ENCODE data around the gene ANOS1.

ANOS1 gene

DNA sequence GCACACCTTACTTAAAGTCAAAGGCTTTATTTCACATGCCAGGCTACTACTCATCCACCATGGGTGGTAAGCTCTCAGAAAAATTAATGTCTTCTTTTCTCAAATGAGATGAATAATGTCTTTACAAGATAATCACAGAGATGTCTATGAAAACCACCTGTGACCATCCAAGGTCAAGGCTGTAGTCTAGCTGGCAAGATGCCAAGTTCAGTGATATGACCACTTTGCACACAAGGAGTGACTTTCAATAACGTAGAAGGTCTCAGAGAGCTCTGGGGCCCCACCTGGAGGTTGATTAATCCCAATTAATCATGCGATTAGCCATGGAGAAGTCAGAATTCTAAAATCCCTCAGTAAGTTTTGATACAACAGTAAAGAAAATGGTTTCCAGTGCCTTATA, 20.5 kb downstream of the ANOS1 start:
- no peak for DNase-seq

DNA sequence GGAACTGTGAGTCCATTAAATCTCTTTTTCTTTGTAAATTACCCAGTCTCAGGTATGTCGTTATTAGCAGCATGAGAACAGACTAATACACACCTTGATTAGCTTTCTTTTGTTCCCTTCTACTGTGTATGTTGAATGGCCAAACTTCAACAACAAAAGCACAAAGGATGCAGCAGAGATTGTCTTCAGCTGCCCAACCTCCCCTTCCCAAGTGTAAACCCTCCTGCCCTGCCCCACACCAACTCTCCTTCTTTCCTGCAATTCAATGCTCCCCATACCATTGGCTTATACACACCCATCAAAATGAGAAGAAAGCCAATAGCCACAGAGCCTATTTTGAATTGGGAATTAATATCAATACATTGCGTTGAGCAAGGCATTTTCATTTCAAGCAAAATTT, 27.8 kb downstream of the ANOS1 start:
- DNase-seq = no peak

DNA sequence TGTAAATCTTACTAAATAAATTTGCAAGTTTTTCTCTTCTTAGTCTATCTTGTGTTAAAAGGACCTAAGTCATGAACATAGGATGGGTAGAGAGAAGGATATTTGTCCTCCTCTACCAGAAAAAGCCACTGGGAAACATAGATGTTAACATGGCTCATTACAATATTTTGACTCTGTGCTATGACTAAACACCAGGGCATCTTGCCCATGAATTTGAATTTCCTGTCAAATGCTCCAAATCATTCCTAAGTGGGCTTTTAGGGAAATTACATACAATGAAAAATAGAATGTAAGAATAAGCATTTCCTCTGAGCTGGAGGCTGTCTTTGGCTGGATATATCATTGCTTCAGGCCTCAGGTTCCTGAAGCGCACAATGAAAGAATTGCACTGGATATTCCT, 39.1 kb downstream of the ANOS1 start:
- DNase-seq = no peak

DNA sequence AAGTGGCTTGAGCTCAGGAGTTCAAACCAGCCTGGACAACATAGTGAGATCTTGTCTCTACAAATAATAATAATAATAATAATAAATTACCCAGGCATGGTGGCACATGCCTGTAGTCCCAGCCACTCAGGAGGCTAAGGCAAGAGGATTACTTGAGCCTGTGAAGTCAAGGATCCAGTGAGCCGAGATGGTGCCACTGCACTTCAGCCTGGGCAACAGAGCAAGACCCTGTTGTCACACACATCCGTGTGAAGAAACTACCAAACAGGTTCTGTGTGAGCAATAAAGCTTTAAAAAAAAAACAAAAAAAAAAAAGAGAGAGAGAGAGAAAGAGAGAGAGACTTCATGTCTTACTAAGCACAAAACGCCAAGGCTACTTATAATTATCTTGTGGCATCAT, 42.5 kb downstream of the ANOS1 start:
- no peak for DNase-seq

DNA sequence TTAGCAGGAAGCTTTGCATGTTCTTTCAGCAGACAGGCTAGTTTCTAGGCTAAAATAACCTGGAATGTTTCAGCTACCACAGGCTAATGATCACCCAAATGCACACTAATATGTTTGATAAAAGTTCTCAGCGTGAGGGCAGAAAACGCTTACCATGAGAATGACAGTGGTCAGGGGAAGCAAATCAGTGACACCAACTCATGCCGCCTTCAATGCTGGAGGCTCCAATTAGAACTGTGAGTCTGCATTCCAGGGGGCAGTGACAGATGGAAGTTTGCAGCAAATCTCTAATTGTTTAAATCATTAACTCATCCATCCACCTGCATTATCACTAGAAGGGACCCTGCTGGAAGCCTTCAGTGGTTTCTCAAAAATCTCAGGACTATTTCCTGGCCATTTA, 43.2 kb downstream of the ANOS1 start:
- DNase-seq = no peak

DNA sequence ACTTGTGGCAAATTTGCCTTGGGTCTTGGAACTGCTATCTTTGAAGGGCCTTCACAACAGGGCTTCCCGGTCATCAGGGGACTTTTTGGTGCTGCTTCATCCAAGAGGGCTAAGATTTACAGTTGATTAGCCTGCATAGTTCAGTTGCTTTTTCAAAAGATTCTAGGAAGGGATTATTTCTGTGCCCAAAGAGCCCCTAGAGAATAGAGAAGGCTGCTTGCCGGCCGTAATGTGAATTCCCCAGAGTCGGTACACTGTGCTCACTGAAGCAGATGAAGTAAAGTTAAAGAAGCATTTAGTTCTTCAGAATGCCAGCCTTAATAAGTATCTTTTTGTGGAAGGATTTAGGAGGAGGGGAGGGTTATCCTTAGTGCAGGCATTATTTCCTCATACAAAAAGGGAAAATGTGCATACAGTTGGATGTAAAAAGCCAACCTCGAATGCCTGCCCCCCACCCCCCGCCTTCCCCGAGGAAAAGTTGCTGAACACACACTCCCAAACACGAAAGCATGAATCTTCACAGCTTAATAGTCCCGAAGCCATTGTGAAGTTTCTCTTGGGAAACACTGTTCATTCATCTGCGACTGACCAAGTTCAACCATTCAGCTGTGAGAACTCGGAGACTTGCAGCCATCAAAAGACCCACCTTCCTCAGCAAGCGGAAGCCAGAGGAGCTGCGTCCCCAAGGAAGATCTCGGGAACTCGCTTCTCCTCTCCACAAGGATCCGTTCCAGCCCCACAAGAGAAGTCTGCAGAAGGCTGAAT, 47.6 kb downstream of the ANOS1 start:
- DNase-seq = no peak

DNA sequence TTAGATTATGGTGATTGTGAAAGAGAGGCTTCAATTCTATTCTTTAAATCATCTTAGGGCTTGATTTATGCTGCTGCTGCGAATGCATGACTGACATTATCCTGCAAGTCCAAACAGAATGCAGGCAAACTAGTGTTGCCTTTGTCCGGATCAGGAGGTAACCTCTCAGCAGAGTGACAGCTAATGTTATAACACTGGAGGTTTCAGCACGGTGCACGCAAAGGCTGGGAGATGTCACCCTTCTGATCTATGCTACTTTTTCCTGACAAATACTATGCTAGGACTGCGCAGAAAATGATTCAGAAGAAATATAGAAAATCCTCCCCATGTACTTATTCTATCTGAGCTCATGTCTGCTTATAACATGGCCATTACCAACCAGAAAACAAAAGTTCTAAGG, 48.2 kb downstream of the ANOS1 start:
- no peak for DNase-seq

DNA sequence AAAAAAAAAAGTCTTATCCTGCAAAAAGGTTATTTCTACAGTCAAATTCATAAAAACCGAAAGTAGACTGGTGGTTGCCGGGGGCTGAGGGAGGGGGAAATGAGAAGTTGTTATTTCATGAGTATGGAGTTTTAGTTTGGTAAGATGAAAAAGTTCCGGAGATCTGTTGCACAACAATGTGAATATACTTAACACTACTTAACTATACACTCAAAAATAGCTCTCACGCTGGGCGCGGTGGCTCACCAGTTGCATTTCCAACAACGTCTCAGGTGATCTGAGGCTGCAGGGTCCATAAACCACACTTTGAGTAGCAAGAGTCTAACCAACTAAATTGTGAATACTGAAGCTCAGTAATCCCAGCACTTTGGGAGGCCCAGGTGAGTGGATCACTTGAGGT, 52.4 kb downstream of the ANOS1 start:
- DNase-seq = no peak

DNA sequence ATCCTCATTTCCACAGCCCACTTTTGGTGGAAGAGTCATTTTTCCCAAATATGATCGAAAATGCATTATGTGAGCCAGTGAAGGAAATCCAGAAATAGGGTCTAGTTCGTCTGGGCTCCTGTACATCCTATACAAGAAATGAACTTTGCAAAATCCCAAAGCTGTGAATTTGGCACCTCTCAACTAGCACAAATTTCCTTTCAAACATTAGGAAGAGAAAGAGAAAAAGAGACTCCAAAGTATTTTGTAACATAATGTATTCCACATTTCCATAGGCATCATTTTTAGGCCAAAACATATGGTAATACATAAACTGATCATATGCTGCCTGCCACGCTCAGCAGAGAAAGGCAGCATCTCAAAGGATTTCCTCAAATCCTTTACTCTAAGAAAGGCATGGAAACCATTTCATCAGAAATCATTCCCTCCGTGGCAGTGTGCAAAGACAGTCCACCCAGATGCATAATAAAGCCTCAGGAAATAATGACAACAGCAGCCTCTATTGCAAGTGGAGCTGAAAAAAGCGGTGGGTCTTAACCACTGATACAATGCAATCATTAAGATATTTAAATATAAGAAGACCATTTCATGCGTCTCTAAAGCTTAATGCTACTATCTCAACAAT, 56.8 kb downstream of the ANOS1 start:
- DNase-seq = no peak

DNA sequence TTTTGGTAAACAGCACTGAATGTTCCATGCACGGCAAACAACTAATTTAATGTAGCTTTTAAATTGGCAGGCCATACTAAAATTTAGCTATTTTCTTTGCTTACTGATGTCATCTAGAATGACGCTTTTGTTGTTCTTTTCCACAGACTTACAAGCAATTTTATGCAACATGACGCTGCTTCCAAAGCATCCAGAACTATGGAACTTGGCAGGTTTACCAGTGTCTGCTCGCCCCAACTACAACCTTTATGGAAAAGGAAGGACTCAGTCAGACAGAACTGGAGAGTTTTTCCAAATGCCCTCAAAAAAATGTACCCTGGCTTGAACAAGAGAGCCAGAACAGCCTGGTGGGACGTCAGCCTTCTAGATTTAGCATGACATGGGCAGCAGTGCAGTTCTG, 58.7 kb downstream of the ANOS1 start:
- no peak for DNase-seq

DNA sequence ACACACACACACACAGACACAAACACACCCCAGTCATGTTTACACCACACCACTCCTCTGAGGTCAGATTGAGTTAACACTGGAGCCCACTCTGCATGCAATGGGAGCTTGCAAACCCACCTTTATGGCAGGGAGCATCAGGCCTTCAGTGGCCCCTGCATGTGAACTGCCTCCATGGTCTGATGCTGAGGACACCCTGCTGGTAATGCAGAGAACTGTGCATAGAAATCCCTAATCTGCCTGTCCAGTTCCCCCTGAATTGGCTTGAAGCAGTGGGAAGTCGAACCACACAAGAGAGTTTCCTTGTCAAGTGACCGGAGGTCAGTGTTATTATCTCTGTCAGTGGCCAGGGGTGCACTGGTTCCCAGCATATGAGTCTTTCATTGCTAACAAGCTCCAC, 59.8 kb downstream of the ANOS1 start:
- DNase-seq = no peak

DNA sequence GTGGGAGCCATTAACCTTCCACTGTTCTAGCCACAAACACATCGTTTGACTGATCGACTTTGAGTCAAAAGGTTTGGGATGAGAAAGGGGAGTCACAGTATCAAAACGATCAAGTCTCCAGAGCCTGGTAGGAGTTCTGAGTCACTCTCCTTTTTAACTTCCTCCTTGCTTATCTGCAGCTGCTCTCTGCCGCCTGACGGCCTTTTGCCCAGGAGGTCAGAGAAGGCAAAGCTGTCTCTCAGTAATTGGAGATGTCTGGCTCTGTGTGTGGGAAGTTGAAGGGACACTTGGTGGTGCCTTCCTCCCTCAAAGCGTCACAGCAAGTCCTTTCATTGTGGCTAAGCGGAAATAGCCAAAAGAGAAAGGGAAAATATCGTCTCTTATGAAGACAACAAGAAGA, 63.1 kb downstream of the ANOS1 start:
- DNase-seq = no peak

DNA sequence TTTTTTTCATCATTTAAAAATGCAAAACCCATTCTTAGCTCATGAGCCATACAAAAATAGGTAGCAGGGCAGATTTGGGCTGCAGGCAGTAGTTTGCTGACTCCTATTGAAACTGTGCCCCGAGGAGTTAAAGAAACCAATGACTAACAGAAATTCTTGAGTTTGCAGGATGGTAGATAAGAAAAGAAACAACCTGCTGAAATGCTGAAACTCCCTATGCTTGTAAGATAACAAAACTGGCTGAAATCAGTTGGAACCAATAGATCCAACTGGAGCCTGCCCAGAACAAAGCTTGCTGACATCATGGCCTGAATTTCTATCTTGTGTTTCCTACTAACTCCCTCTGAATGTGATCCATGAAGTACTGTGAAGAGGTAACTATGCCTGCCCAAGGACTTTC, 68.6 kb downstream of the ANOS1 start:
- no peak for DNase-seq

DNA sequence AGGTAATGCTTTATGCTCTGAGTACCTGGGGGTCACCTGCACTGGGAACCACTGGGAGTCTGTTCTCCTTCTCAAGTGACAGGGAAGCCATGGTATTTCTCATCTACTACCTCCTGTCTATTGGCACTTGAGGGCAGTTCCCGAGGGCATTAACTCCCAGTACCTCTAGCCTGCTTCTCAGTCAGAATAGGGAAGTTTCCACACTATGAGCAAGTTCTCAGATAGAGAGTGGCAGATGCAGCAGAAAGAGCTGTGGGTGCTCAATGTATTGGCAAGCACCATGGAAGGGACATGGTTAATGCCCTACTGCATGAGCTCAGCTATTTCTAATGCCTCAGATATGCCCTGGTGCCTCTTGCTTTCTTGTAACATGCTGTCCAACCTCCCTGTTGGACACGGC, 74.1 kb downstream of the ANOS1 start:
- DNase-seq = no peak

DNA sequence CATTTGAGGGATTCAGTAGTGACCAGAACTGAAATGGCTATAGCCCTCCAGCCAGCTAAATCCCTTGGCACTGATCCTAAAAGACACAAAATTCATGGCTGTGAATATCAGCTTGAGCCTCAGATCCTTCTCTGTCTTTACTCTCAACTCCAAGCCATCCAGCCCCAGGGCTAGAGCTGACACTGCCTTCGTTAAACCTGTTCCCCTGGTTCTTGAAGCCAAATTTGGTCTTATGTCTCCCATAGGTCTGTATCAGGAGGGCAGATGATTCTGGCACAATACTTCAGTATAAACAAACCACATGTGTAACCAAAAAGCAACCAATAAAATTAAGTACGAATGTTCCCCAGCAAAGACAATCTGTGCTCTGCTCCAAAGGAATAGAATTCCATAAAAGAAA, 78.0 kb downstream of the ANOS1 start:
- DNase-seq = no peak

DNA sequence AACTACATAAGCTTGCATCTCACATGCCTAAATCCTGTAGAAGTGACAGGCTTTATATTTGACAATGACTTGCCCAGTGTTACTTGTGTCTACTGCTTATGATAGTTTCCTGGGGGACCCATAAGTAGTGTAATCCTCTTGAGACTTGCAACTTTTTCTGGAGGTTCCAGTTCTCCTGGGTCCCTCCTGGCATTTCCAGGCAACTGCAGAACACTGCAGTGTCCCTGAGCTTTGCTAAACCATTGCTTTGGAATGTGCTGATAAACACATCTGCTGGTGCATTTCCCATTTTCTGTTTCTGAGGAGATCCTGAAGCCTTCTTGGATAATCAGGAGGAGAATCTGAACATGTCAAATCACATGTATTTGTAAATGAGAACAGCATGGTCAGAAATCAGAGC, 82.0 kb downstream of the ANOS1 start:
- DNase-seq = no peak

DNA sequence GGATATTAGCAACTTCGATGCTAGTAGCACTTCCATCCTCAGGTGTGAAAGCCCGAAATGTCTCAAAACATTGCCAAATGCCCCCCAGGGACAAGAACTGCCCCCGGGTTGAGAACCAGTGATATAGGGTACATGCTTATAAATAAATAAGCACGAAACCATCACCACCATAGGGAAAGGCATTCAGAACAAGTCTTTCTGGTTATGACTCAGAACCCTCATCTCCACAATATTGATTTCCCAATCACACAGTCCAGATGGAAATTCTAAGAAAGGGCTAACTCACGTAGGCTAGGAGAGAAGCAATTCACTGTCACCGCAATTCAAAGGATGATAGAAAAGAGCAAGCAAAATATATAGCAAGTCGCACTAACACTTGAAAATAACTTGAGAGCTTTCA, 84.8 kb downstream of the ANOS1 start:
- DNase-seq = no peak

DNA sequence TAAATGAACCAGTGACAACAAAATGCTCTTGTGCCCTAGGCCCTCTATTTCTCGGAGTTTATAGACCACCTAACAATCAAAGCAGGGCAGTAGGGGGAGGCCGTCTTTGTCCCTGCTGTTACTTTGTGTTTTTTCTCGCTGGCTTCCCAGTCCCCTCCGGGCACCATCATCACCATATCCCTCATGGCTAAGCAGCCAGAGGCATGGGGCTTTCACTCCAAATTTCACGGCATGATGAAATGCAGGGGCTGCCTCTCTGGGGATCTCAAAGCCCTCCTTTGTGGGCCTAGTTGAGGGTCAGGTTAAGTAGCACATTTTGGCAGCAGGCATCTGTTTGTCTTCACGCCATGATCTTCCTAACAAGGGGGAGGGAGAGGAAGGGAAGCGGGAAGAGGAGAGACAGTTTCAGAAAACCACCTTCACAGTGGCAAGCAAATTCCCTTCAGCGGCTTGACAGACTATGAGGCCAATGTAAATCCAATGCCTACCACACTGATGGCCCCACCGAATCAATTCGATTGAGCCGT, 91.9 kb downstream of the ANOS1 start:
- no peak for DNase-seq

DNA sequence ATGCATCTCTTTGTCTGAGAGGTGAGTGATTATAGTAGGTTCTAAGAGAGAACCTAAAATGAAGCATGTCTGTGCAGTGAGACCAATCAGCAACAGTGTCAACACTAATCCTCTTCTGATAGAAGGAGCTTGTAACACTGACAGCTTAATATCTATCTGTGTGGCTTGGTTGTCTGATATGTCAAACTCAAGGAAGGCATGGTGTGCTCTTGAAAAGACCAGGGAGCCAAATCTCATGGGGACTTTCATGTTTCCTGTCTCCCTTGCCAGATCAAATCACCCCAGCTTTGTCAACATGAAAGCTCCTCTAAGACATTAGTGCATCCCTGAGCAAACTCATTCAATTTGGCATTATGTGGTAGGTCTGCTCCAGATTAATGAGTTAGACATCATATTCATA, 95.4 kb downstream of the ANOS1 start:
- DNase-seq = no peak

DNA sequence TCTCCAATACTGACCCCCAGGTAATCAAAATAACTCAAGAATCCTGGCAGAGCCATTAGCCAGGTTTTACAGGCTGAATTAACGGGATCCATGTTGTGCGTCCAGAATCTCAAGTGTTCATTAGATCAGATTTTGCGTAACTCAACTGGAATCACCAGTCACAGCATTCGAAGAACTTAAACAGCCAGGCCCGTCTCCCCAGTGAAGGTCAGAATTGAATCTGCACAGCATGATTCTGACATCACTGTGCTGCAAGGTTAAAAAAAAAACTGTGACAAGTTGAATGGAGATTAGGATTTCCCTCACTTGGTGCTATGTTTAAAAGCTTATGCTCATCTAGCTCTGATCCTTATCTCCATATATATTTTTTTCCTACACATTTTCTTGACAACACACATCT, 96.1 kb downstream of the ANOS1 start:
- DNase-seq = no peak

DNA sequence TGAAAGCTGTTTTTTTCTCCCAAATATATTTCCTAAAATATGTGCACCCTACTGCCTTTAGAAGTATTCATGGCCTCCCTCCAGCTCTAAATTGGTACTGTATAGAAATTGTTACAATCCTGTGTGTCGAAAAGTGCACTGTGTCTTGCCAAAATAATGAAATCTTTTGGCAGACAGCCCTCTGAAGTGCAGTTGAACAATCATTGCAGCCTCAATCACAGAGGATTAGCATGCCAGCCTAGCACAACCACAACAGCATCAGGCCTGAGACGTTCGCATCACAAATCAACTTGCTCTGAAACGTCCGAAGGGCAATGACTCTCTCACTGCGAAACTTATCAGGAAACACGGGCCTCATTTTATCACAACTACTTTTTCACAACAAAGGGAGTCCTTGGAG, 99.0 kb downstream of the ANOS1 start:
- no peak for DNase-seq

DNA sequence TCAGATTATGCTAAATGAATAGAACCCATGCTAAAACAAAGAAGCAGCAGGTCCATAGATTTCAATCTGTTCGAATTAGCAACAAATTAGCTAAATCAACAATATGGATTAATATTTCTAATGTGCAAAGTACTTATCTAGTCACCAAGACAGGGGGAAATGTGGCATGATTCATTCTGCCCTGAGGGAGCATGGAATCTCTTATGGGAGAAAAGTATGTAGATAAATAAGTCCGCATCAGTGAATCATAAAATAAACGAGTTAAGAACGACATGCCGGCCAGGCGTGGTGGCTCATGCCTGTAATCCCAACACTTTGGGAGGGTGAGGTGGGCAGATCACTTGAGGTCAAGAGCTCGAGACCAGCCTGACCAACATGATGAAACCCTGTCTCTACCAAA, 102.1 kb downstream of the ANOS1 start:
- DNase-seq = no peak

DNA sequence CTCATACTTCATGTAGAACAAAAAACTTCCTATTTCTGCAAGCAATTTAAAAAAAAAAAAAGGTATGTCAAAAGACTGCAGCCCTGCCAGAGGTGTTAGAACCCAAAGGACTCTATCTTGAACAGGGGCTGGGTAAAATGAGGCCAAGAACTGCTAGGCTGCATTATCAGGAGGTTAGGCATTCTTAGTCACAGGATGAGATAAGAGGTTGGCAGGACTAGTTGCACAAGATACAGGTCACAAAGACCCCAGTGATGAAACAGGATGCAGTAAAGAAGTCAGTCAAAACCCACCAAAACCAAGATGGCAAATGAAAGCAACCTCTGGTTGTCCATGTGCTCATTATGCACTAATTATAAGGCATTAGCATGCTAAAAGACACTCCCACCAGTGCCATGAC, 104.1 kb downstream of the ANOS1 start:
- no peak for DNase-seq

DNA sequence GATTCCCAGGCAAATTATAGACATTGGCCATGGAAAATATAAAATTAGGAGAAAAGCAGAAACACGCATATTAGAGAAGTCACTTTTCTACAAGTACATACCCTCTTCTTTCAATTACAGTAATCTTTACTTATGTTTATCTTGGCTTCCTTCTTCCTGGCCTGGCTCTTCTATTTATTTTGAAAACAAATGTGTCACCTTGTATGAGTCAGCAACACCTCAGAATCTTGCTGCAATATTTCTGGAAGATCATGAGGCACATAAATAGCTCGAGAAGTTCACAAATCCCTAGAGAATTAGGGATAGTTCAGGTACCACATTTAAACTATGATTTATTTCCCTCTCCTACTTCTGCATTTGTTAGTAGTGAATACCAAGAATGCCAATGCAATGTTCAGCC, 124.6 kb downstream of the ANOS1 start:
- DNase-seq = no peak

DNA sequence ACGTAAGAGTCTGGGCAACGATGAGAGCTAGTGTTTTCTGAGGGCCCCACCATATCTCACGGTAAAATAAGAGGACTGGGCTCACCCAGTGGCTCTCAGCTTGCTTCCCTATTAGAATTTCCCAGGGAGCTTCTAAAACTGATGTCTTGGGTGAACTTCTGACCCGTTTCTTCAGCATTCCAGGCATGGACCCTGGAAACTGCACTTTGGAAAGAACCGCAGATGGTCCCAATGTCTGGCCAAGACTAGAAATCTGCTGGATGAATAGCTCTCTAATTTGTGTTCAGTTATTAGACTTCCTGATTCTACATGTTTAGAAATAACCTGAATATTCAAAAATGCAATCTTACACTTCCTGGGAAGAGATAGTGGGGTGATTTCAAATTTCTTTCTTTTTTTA, 127.8 kb downstream of the ANOS1 start:
- DNase-seq = no peak

Measured in activated CD4-positive, alpha-beta T cell treated with anti-CD3 and anti-CD28 coated beads, Interleukin-2, amount 50 U/mL, for 48 hours (primary cell).